Thoracic aorta (tissue), 2 donors: ENCODE measurements around the gene RNU5B-1. TPM values are rescaled to one million over a fixed set of nuclear protein-coding genes. Genes with fewer than 3 reads are reported as not detected.

Experiments used
- ATAC-seq: fragments of 150-250 bp; one replicate; pipeline ENCODE4 v1.8.0; 2017; ENCODE audit warnings: low read depth; ENCODE audit not compliant: insufficient number of reproducible peaks, low FRiP score
- DNase-seq: peaks from one replicate; pipeline ENCODE4 v3.0.0-alpha.2; 2020; ENCODE audit warnings: low spot score
- H3K27ac ChIP-seq, 2 donors: fragments of 200-600 bp; sonication (generic); 1 replicate in 1 of 2; 2 replicates in 1 of 2; pipeline ENCODE4 v1.5.1; 2016; ENCODE audit warnings: mild to moderate bottlenecking in 2 of 2, moderate library complexity in 2 of 2
- H3K27me3 ChIP-seq: fragments of 200-600 bp; sonication (generic); replicated peaks from 2 replicates; pipeline ENCODE4 v1.6.0; 2016; ENCODE audit warnings: mild to moderate bottlenecking; ENCODE audit not compliant: insufficient read depth
- H3K36me3 ChIP-seq: fragments of 200-600 bp; sonication (generic); one replicate; pipeline ENCODE4 v1.5.1; 2016
- H3K4me1 ChIP-seq, 2 donors: fragments of 200-600 bp; sonication (generic); 1 replicate in 1 of 2; 2 replicates in 1 of 2; pipeline versions ENCODE4 v1.5.1 to v1.6.0; 2016; ENCODE audit warnings: low read depth in 2 of 2, mild to moderate bottlenecking in 1 of 2; ENCODE audit not compliant: control insufficient read depth in 1 of 2
- H3K4me3 ChIP-seq: fragments of 200-600 bp; sonication (generic); 2 replicates; pipeline ENCODE4 v1.5.1; 2016; ENCODE audit warnings: mild to moderate bottlenecking
- H3K9me3 ChIP-seq: fragments of 200-600 bp; sonication (generic); 2 replicates; pipeline ENCODE4 v1.5.1; 2016
- CTCF ChIP-seq: fragments of 200-600 bp; sonication (generic); IDR thresholded peaks from one replicate; pipeline ENCODE4 v1.5.1; 2019; ENCODE audit warnings: antibody characterized with exemption
- total RNA-seq, 2 donors: library from RNA; depleted of rRNA; stranded (reverse); fragments of >200 nt; gene quantifications; one replicate each; pipeline versions ENCODE4 v1.1.0 to v1.2.3, GENCODE V29; 2016

The RNU5B-1 gene
- total RNA-seq, 2 donors from 2014 or later, result not detected

- Histone ChIP-seq H3K4me3 (no peak overlapping the region), H3K9me3 (no peaks in the 10 kb centered on the region), H3K4me1 (no peaks in the 10 kb centered on the region), H3K27ac (no peak overlapping the region), H3K36me3 (no peaks in the 10 kb centered on the region), H3K27me3 (no peaks in the 10 kb centered on the region)
- no peak for ATAC-seq
- DNase-seq, result no peak
- no peak for TF ChIP-seq CTCF
Measured at GRCh38 chr15:65335278-65336055, 31.0 kb downstream of the RNU5B-1 start.

GRCh38 chr15:65336493-65337435 lies 32.3 kb downstream of the RNU5B-1 start:
- Histone ChIP-seq H3K9me3 (no peaks in the 10 kb centered on the region), H3K27ac (no peak overlapping the region), H3K4me1 (no peaks in the 10 kb centered on the region), H3K36me3 (no peaks in the 10 kb centered on the region), H3K27me3 (no peaks in the 10 kb centered on the region), H3K4me3 (no peak overlapping the region)
- no peak for TF ChIP-seq CTCF
- no peak for ATAC-seq
- no peak for DNase-seq

- no peak for TF ChIP-seq CTCF
- no peaks in the 10 kb centered on the region for H3K36me3 ChIP-seq
- no peak for DNase-seq
Measured at GRCh38 chr15:65337436-65338070, 33.1 kb downstream of the RNU5B-1 start.

GRCh38 chr15:65338366-65338765 lies 33.9 kb downstream of the RNU5B-1 start:
- TF ChIP-seq CTCF, result no peak
- no peaks in the 10 kb centered on the region for H3K27me3 ChIP-seq
- no peaks in the 10 kb centered on the region for H3K9me3 ChIP-seq
- ATAC-seq (no peak), DNase-seq (no peak)
- H3K27ac ChIP-seq, result no peak overlapping the region
- H3K4me1 ChIP-seq, result no peaks in the 10 kb centered on the region
- no peak overlapping the region for H3K4me3 ChIP-seq
- no peaks in the 10 kb centered on the region for H3K36me3 ChIP-seq

More at GRCh38 chr15:65337436-65338070, 33.1 kb downstream of the RNU5B-1 start:
- H3K9me3 ChIP-seq, result no peaks in the 10 kb centered on the region
- H3K27me3 ChIP-seq, result no peaks in the 10 kb centered on the region
- no peak overlapping the region for H3K4me3 ChIP-seq
- no peaks in the 10 kb centered on the region for H3K4me1 ChIP-seq
- no peak overlapping the region for H3K27ac ChIP-seq
- no peak for ATAC-seq

- Histone ChIP-seq H3K27ac (no peak overlapping the region), H3K36me3 (no peaks in the 10 kb centered on the region), H3K4me1 (no peaks in the 10 kb centered on the region), H3K27me3 (no peaks in the 10 kb centered on the region), H3K9me3 (no peaks in the 10 kb centered on the region), H3K4me3 (no peak overlapping the region)
- no peak for TF ChIP-seq CTCF
- DNase-seq (no peak), ATAC-seq (no peak)
Measured at GRCh38 chr15:65338823-65339222, 34.3 kb downstream of the RNU5B-1 start.
